GM10248 (cell line): ENCODE measurements around the gene VCPKMT.

Experiments
- CTCF ChIA-PET: fragments of 300-600 bp; sonication (Branson Sonifier 250); formaldehyde crosslinking; extraction: SDS; loops from one replicate; lab custom pipeline; 2021; ENCODE audit warnings: antibody characterized with exemption; lab: Yijun Ruan, JAX
- POLR2A ChIA-PET: fragments of 350-650 bp; sonication (Branson Sonifier 250); formaldehyde crosslinking; extraction: SDS; loops from one replicate; lab custom pipeline; 2020; ENCODE audit warnings: antibody characterized with exemption; lab: Yijun Ruan, JAX
- DNase-seq: peaks from one replicate; pipeline ENCODE4 v3.0.0; 2012; ENCODE audit errors: extremely low spot score
- CTCF ChIP-seq: IDR thresholded peaks from 2 replicates; pipeline ENCODE4 v1.5.1; 2012; ENCODE audit warnings: mild to moderate bottlenecking, low read depth; ENCODE audit errors: extremely low read depth, missing control alignments, control extremely low read depth

VCPKMT gene

GRCh38 chr14:50109342-50109741 is 7.0 kb downstream of the VCPKMT start:
- no peak for TF ChIP-seq CTCF
- ChIA-PET POLR2A (no interaction called here), CTCF (interaction anchor here (1.1 to 14.5 kb wide), 2 partner anchors 245 to 257 kb away, joined by 3 to 183 read pairs; partner anchors contain the start of gene NEMF)
- no peak for DNase-seq

- POLR2A ChIA-PET, result interaction anchor here (0.6 to 0.7 kb wide), 3 partner anchors 37 to 424 kb away, joined by 3 to 6 read pairs (median 3); partner anchors contain the start of gene MAP4K5
- no peak for TF ChIP-seq CTCF
- no peak for DNase-seq
- CTCF ChIA-PET, result interaction anchor here (0.7 to 14.5 kb wide), 8 partner anchors 21 to 474 kb away, joined by 3 to 183 read pairs (median 6); partner anchors contain the start of gene NEMF
Measured at GRCh38 chr14:50107850-50108249, 8.5 kb downstream of the VCPKMT start.

GRCh38 chr14:50106178-50106577 is 10.2 kb downstream of the VCPKMT start:
- CTCF ChIA-PET, result interaction anchor here (0.7 to 14.5 kb wide), 6 partner anchors 10 to 252 kb away, joined by 3 to 183 read pairs (median 4); partner anchors contain the start of gene VCPKMT
- no peak for DNase-seq
- POLR2A ChIA-PET, result no interaction called here
- TF ChIP-seq CTCF, result no peak

GRCh38 chr14:50103558-50103957 is 12.8 kb downstream of the VCPKMT start:
- CTCF ChIA-PET, result interaction anchor here (1.2 to 14.5 kb wide), 13 partner anchors 9 to 252 kb away, joined by 3 to 183 read pairs (median 7); partner anchors contain the start of genes NEMF and VCPKMT

GRCh38 chr14:50101417-50101816 is 15.0 kb downstream of the VCPKMT start:
- ChIA-PET CTCF (interaction anchor here (0.8 to 14.5 kb wide), 6 partner anchors 11 to 237 kb away, joined by 3 to 183 read pairs (median 4); no protein-coding TSS in a partner anchor), POLR2A (no interaction called here)
- TF ChIP-seq CTCF, result no peak
- DNase-seq, result no peak

More at GRCh38 chr14:50103558-50103957, 12.8 kb downstream of the VCPKMT start:
- no peak for DNase-seq
- no peak for TF ChIP-seq CTCF
- POLR2A ChIA-PET, result interaction anchor here (1.5 kb wide), 1 partner anchor 66 kb away, joined by 17 read pairs; no protein-coding TSS in a partner anchor

GRCh38 chr14:50100805-50101204 is 15.6 kb downstream of the VCPKMT start:
- DNase-seq, result no peak
- ChIA-PET POLR2A (no interaction called here), CTCF (interaction anchor here (1.0 to 14.5 kb wide), 4 partner anchors 10 to 247 kb away, joined by 3 to 183 read pairs (median 4); no protein-coding TSS in a partner anchor)
- no peak for TF ChIP-seq CTCF
